Suprapubic skin (tissue), 4 donors: ENCODE data around the gene ZSWIM3. TPM values are rescaled to one million over a fixed set of nuclear protein-coding genes. Genes with fewer than 3 reads are reported as not detected.
A peak's percentile ranks its signal among the peaks of the same experiment; 100 is the strongest.

Experiments used
- DNase-seq, 2 donors: peaks; one replicate each; pipeline ENCODE4 v3.0.0-alpha.2; 2019; ENCODE audit warnings: low spot score in 2 of 2
- H3K27ac ChIP-seq: fragments of 200-600 bp; sonication (generic); one replicate; pipeline ENCODE4 v1.5.1; 2019
- H3K27me3 ChIP-seq: fragments of 200-600 bp; sonication (generic); one replicate; pipeline ENCODE4 v1.5.1; 2019
- H3K36me3 ChIP-seq: fragments of 200-600 bp; sonication (generic); one replicate; pipeline ENCODE4 v1.5.1; 2019
- H3K4me1 ChIP-seq: fragments of 200-600 bp; sonication (generic); one replicate; pipeline ENCODE4 v1.5.1; 2019
- H3K4me3 ChIP-seq: fragments of 200-600 bp; sonication (generic); one replicate; pipeline ENCODE4 v1.5.1; 2019; ENCODE audit warnings: mild to moderate bottlenecking
- H3K9me3 ChIP-seq: fragments of 200-600 bp; sonication (generic); one replicate; pipeline ENCODE4 v1.5.1; 2019
- EP300 ChIP-seq: sonication (generic); formaldehyde crosslinking; IDR thresholded peaks from one replicate; pipeline ENCODE4 v1.6.1; 2017; ENCODE audit warnings: antibody characterized with exemption
- POLR2A ChIP-seq, 2 donors: fragments of 450-650 bp; IDR thresholded peaks; one replicate each; pipeline ENCODE4 v1.6.1; 2017; ENCODE audit warnings: antibody characterized with exemption in 2 of 2, mild to moderate bottlenecking in 2 of 2, moderate library complexity in 2 of 2
- POLR2AphosphoS5 ChIP-seq, 3 donors: sonication (generic); formaldehyde crosslinking; IDR thresholded peaks; one replicate each; pipeline ENCODE4 v1.6.1; 2017; ENCODE audit warnings: antibody characterized with exemption in 3 of 3
- WGBS: methylation state at CpG from one replicate; pipeline ENCODE4 v1.1.5; 2018; 5-methylcytosine and 5-hydroxymethylcytosine counted together
- total RNA-seq, 4 donors: library from RNA; depleted of rRNA; stranded (reverse); fragments of >200 nt; gene quantifications; one replicate each; pipeline ENCODE4 v1.1.0, GENCODE V29; 2016
- TF ChIP-seq, protein P1 (sequence below), 2 donors: fragments of 200-600 bp in 1 of 2; fragments of 450-650 bp in 1 of 2; sonication (generic) in 1 of 2; IDR thresholded peaks; one replicate each; pipeline ENCODE4 v1.5.1; 2016 to 2019; ENCODE audit warnings: antibody characterized with exemption in 2 of 2, mild to moderate bottlenecking in 1 of 2, moderate library complexity in 1 of 2

The ZSWIM3 gene
- total RNA-seq, 4 donors from 2014 or later, result 2.1 to 4.6 (median 3.6) TPM

GRCh38 chr20:45821947-45822346, 35.5 kb upstream of the ZSWIM3 start:
- no peak overlapping the region for H3K4me3 ChIP-seq
- WGBS, result 80% methylated on average over 2 of the region's 2 CpGs
- H3K27me3 ChIP-seq, result peaks cover 12% of the 10 kb centered on the region
- no peaks in the 10 kb centered on the region for H3K9me3 ChIP-seq
- DNase-seq, result no peak
- H3K4me1 ChIP-seq, result peaks cover 36% of the 10 kb centered on the region
- H3K36me3 ChIP-seq, result no peaks in the 10 kb centered on the region
- H3K27ac ChIP-seq, result no peak overlapping the region
- no peak for TF ChIP-seq EP300
- TF ChIP-seq, protein P1, sequence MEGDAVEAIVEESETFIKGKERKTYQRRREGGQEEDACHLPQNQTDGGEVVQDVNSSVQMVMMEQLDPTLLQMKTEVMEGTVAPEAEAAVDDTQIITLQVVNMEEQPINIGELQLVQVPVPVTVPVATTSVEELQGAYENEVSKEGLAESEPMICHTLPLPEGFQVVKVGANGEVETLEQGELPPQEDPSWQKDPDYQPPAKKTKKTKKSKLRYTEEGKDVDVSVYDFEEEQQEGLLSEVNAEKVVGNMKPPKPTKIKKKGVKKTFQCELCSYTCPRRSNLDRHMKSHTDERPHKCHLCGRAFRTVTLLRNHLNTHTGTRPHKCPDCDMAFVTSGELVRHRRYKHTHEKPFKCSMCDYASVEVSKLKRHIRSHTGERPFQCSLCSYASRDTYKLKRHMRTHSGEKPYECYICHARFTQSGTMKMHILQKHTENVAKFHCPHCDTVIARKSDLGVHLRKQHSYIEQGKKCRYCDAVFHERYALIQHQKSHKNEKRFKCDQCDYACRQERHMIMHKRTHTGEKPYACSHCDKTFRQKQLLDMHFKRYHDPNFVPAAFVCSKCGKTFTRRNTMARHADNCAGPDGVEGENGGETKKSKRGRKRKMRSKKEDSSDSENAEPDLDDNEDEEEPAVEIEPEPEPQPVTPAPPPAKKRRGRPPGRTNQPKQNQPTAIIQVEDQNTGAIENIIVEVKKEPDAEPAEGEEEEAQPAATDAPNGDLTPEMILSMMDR (IDR thresholded peaks at IDR 0.05), result no peak

DNA sequence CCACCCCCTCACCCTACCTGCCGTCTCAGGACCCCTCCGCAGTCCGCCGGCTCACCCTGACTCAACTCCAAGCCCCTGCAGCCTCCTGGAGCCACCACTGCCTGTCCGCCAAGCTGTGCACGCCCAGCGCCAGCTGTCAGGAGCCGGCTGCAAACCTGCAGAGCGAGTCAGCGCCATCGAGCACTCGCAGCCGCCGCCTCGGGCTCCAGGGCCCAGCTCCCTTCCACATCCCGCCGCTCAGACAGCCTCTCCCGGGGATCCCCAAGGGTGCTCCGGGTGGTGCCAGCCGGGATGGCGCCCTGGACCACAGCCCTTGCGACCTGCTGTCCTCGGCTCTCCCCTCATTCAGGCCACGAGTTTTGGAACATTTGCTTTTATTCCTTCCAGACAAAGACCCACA, 34.6 kb upstream of the ZSWIM3 start:
- Histone ChIP-seq H3K27ac (no peak overlapping the region), H3K27me3 (peaks cover 12% of the 10 kb centered on the region), H3K4me1 (peaks cover 36% of the 10 kb centered on the region), H3K36me3 (no peaks in the 10 kb centered on the region), H3K9me3 (no peaks in the 10 kb centered on the region), H3K4me3 (peak overlapping the region; percentile 23)
- no peak for DNase-seq
- TF ChIP-seq EP300 (no peak), POLR2AphosphoS5 (IDR thresholded peaks at IDR 0.05) (no peak), POLR2A (IDR thresholded peaks at IDR 0.05) (no peak)
- TF ChIP-seq, protein P1 (IDR thresholded peaks at IDR 0.05), result no peak
- no CpG with 5 or more reads among the region's 24 CpGs for WGBS

GRCh38 chr20:45823949-45824835, 33.2 kb upstream of the ZSWIM3 start:
- peak overlapping the region; percentile 31 for H3K4me3 ChIP-seq
- H3K36me3 ChIP-seq, result no peaks in the 10 kb centered on the region
- WGBS, result 13% methylated on average over 44 of the region's 57 CpGs
- peaks cover 12% of the 10 kb centered on the region for H3K27me3 ChIP-seq
- H3K27ac ChIP-seq, result no peak overlapping the region
- peaks cover 36% of the 10 kb centered on the region for H3K4me1 ChIP-seq
- no peak for TF ChIP-seq POLR2AphosphoS5 (IDR thresholded peaks at IDR 0.05)
- TF ChIP-seq, protein P1 (IDR thresholded peaks at IDR 0.05), result peak in 1 of 2 donors; percentile 33
- no peaks in the 10 kb centered on the region for H3K9me3 ChIP-seq
- no peak for DNase-seq

DNA sequence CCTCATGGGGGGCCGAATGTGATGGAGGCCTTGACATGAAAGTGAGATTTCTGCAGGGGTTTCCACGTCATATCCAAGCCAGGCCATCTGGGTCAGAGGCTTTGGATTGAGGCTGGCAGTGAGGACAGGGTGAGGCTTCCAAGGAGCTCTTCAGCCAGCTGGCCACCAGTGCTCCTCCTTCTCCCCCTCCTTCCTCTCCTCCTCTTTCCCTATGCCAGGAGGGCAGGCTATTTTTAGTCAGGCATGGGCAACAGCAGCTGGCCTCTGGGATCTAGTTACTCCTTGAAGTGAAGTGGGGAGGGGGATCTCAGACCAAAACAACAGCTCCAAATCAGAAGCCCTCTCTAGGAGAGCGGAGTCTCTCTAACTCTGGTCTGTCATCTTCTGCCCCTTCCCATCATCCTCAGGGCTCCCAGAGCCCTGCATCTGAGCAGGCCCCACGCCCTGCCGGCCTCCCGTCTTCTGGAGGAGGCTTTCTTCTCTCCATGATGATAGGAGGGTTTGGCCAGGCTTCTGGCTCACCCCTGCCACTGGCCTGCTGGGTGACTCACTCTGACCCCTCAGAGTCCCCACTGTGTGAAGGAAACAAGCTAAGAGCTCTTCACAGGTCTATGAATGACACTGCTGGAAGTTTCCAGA, 30.9 kb upstream of the ZSWIM3 start:
- H3K4me3 ChIP-seq, result no peak overlapping the region
- H3K9me3 ChIP-seq, result no peaks in the 10 kb centered on the region
- DNase-seq, result no peak
- H3K27me3 ChIP-seq, result peaks cover 12% of the 10 kb centered on the region
- 57% methylated on average over 6 of the region's 6 CpGs for WGBS
- peak overlapping the region; percentile 57 for H3K27ac ChIP-seq
- TF ChIP-seq EP300, result no peak
- TF ChIP-seq POLR2AphosphoS5 (IDR thresholded peaks at IDR 0.05), result no peak
- TF ChIP-seq, protein P1 (IDR thresholded peaks at IDR 0.05), result no peak
- TF ChIP-seq POLR2A (IDR thresholded peaks at IDR 0.05), result no peak
- no peaks in the 10 kb centered on the region for H3K36me3 ChIP-seq
- H3K4me1 ChIP-seq, result peaks cover 36% of the 10 kb centered on the region

DNA sequence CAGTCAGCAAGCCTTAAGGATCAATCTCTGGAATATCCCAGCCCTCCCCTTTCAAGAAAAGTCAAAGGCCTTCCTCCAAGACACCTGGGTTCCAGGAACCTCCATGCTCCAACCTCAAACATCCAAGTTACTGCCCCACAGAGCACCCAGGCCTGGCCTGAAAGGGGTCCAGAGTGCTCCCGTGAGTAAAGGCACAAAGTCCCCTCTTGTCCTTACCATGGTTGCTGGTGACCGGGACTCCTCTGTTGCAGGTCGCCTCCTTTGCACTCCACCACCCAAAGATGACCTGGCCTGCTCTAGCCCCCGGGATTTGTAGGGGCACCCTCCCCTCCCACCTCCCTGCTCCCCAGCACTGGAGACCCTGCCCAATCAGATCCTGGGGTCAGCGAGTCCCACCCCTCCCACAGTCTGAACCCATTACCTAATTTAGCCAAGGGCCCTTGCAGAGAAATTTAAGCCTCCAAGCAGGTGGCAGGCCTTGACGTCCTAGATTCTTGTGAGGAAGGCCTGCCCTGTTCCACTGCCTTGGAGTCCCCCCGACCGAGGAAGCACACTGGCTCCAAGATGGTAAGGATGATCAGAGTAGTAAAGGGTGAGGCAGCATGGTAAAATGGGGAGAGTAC, 30.3 kb upstream of the ZSWIM3 start, which contains the start of gene TNNC2:
Gene TNNC2 (minus strand): TSS at position 283 of the 623 bp plus-strand sequence. CDS start 64 bp downstream, at position 219.
- Histone ChIP-seq H3K9me3 (no peaks in the 10 kb centered on the region), H3K36me3 (no peaks in the 10 kb centered on the region), H3K27ac (peak within 1 kb of the TSS; percentile 57), H3K4me3 (no peak within 1 kb of the TSS), H3K27me3 (peaks cover 12% of the 10 kb centered on the region), H3K4me1 (peaks cover 35% of the 10 kb centered on the region)
- no peak for DNase-seq
- WGBS, result 83% methylated on average over 3 of the region's 8 CpGs
- no peak for TF ChIP-seq POLR2AphosphoS5 (IDR thresholded peaks at IDR 0.05)
- TF ChIP-seq EP300, result no peak
- TF ChIP-seq, protein P1 (IDR thresholded peaks at IDR 0.05), result no peak
- no peak for TF ChIP-seq POLR2A (IDR thresholded peaks at IDR 0.05)
